ENCODE results near the gene UPF1. TPM values are rescaled to one million over a fixed set of nuclear protein-coding genes. Genes with fewer than 3 reads are reported as not detected.

UPF1 gene
- polyA plus RNA-seq, 1 of the 3 experiments (the other 2 are of a cell fraction), result 33.3 TPM

- Histone ChIP-seq H3K9me2 (no peaks in the 10 kb centered on the region), H3F3A (replicated peaks; ENCODE audit: insufficient read depth) (peaks cover 4% of the 10 kb centered on the region), H3K4me3 (ENCODE audit: low read depth in 2 of 2, low read length in 1 of 2) (no peak overlapping the region), H3K9me3 (no peaks in the 10 kb centered on the region; the same call in 1 of the 2 replicates), H3K79me2 (ENCODE audit: insufficient read depth) (no peaks in the 10 kb centered on the region), H3K4me2 (no peak overlapping the region), H3K27ac (ENCODE audit: low read depth in 2 of 2, low read length in 1 of 2) (no peak overlapping the region), H3K9ac (no peak overlapping the region), H3K4me1 (ENCODE audit: control insufficient read depth in 1 of 2, insufficient read depth in 2 of 2, low read depth in 1 of 2, low read length in 1 of 2) (no peaks in the 10 kb centered on the region), H4K20me1 (ENCODE audit: insufficient read depth) (no peaks in the 10 kb centered on the region), H3K36me3 (replicated peaks in 1 of 2; ENCODE audit: control insufficient read depth in 1 of 2, insufficient read depth in 2 of 2, low read length in 1 of 2) (peaks cover 0 to 3% of the 10 kb centered on the region in 2 experiments), H2AFZ (ENCODE audit: low read depth) (no peak overlapping the region), H3K27me3 (ENCODE audit: insufficient read depth) (no peaks in the 10 kb centered on the region)
- WGBS (ENCODE audit: low lambda C conversion rate), result 91% methylated on average over 31 of the region's 34 CpGs
- no peak for DNase-seq
- POLR2A ChIA-PET, result no interaction called here
- TF ChIP-seq EP300 (IDR thresholded peaks at IDR 0.05; ENCODE audit: borderline replicate concordance in 1 of 2, low read depth in 1 of 2, low read length in 1 of 2), result no peak
- no peak for TF ChIP-seq FOXM1 (IDR thresholded peaks at IDR 0.05; ENCODE audit: low read depth)
- TF ChIP-seq REST (IDR thresholded peaks at IDR 0.05; ENCODE audit: low read depth, low read length), result no peak
- TF ChIP-seq IRF3 (IDR thresholded peaks at IDR 0.05; ENCODE audit: low read depth, low read length), result no peak
- TF ChIP-seq JUND (IDR thresholded peaks at IDR 0.05), result no peak
- TF ChIP-seq YY1 (IDR thresholded peaks at IDR 0.05; ENCODE audit: low read depth), result no peak
- no peak for TF ChIP-seq FOSL2 (IDR thresholded peaks at IDR 0.05; ENCODE audit: borderline replicate concordance, low read depth)
- TF ChIP-seq GABPA (IDR thresholded peaks at IDR 0.05; ENCODE audit: low read depth), result no peak
- no peak for TF ChIP-seq MXI1 (IDR thresholded peaks at IDR 0.05; ENCODE audit: low read depth, low read length)
- CTCF ChIA-PET, result interaction anchor here (1.2 to 5.0 kb wide), 6 partner anchors 12 to 291 kb away, joined by 3 to 23 read pairs (median 8); partner anchors contain the start of genes CERS1 and REX1BD
Measured at GRCh38 chr19:18878858-18879578, 47.3 kb downstream of the UPF1 start.

- 66% methylated on average over 11 of the region's 13 CpGs for WGBS (ENCODE audit: low lambda C conversion rate)
- Histone ChIP-seq H3K9me2 (no peaks in the 10 kb centered on the region), H3K4me1 (ENCODE audit: control insufficient read depth in 1 of 2, insufficient read depth in 2 of 2, low read depth in 1 of 2, low read length in 1 of 2) (no peaks in the 10 kb centered on the region), H3K36me3 (replicated peaks in 1 of 2; ENCODE audit: control insufficient read depth in 1 of 2, insufficient read depth in 2 of 2, low read length in 1 of 2) (peaks cover 0 to 3% of the 10 kb centered on the region in 2 experiments), H2AFZ (ENCODE audit: low read depth) (no peak overlapping the region), H3F3A (replicated peaks; ENCODE audit: insufficient read depth) (peaks cover 4% of the 10 kb centered on the region), H3K9ac (no peak overlapping the region), H3K79me2 (ENCODE audit: insufficient read depth) (no peaks in the 10 kb centered on the region), H3K4me2 (no peak overlapping the region), H3K9me3 (no peaks in the 10 kb centered on the region; the same call in 1 of the 2 replicates), H4K20me1 (ENCODE audit: insufficient read depth) (no peaks in the 10 kb centered on the region), H3K27me3 (ENCODE audit: insufficient read depth) (no peaks in the 10 kb centered on the region), H3K27ac (ENCODE audit: low read depth in 2 of 2, low read length in 1 of 2) (no peak overlapping the region), H3K4me3 (ENCODE audit: low read depth in 2 of 2, low read length in 1 of 2) (no peak overlapping the region)
- TF ChIP-seq PBX3 (IDR thresholded peaks at IDR 0.05), result no peak
- no peak for TF ChIP-seq EP300 (IDR thresholded peaks at IDR 0.05; ENCODE audit: borderline replicate concordance in 1 of 2, low read depth in 1 of 2, low read length in 1 of 2)
- no peak for TF ChIP-seq NFIC (IDR thresholded peaks at IDR 0.05; ENCODE audit: borderline replicate concordance)
- no peak for TF ChIP-seq USF1 (IDR thresholded peaks at IDR 0.05; ENCODE audit: borderline replicate concordance, low read depth)
- no peak for TF ChIP-seq RXRA (IDR thresholded peaks at IDR 0.05; ENCODE audit: borderline replicate concordance, low read depth)
- no peak for TF ChIP-seq FOXJ3 (CRISPR knock-in tag; IDR thresholded peaks at IDR 0.05)
- no peak for TF ChIP-seq RCOR1 (IDR thresholded peaks at IDR 0.05; ENCODE audit: low read length)
- TF ChIP-seq CTCF (IDR thresholded peaks at IDR 0.05), result no peak
- DNase-seq, result peak; percentile 88
- ChIA-PET CTCF (interaction anchor here (0.7 to 5.0 kb wide), 6 partner anchors 13 to 291 kb away, joined by 3 to 23 read pairs (median 4); partner anchors contain the start of genes CERS1 and REX1BD), POLR2A (no interaction called here)
Measured at GRCh38 chr19:18879579-18880373, 48.0 kb downstream of the UPF1 start.

Measured in SK-N-SH (cell line).